ENCODE data around the gene PRKD1.

The PRKD1 gene

DNA sequence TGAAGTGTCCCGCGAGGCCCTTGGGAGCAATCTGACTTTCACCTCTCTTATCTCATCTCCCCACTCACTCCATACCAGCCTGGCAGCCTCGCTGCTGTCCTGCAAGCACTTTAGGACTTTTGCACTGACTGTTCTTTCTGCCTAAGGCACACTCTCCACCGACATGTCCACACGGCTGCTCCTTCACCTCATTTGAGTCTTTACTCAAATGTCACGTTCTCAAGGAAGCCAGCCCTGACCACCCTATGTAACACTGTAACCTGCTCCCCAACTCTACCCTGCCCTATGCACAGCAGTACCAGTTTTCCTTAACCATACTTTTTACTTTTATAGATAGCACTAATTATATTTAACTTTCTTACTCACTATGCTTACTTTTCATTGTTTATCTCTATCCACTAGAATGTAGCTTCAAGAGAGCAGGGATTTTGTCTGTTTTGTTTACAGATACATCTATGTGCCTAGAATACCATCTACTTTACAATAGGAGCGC lies 32.0 kb downstream of the PRKD1 start:
- Histone ChIP-seq H3K27ac (ENCODE audit: low read depth, low read length) (no peak overlapping the region), H3F3A (ENCODE audit: control insufficient read depth, insufficient read depth) (no peaks in the 10 kb centered on the region), H3K79me2 (ENCODE audit: control insufficient read depth, low read length) (no peaks in the 10 kb centered on the region), H3K4me1 (ENCODE audit: control insufficient read depth, low read length) (no peaks in the 10 kb centered on the region), H3K27me3 (ENCODE audit: control insufficient read depth, low read length) (no peaks in the 10 kb centered on the region), H3K9me2 (replicated peaks; ENCODE audit: control insufficient read depth, low read length) (no peaks in the 10 kb centered on the region), H3K4me3 (ENCODE audit: low read length) (no peak overlapping the region), H3K9me3 (ENCODE audit: control insufficient read depth, insufficient read depth, low read length) (no peaks in the 10 kb centered on the region), H4K20me1 (ENCODE audit: control insufficient read depth, insufficient read depth, low read depth, low read length) (no peaks in the 10 kb centered on the region), H3K4me2 (ENCODE audit: low read length) (no peak overlapping the region), H3K36me3 (ENCODE audit: control insufficient read depth, low read length) (no peaks in the 10 kb centered on the region)
- no peak for TF ChIP-seq EZH2phosphoT487 (IDR thresholded peaks at IDR 0.05; ENCODE audit: borderline replicate concordance, low read length)
- TF ChIP-seq, protein P1, sequence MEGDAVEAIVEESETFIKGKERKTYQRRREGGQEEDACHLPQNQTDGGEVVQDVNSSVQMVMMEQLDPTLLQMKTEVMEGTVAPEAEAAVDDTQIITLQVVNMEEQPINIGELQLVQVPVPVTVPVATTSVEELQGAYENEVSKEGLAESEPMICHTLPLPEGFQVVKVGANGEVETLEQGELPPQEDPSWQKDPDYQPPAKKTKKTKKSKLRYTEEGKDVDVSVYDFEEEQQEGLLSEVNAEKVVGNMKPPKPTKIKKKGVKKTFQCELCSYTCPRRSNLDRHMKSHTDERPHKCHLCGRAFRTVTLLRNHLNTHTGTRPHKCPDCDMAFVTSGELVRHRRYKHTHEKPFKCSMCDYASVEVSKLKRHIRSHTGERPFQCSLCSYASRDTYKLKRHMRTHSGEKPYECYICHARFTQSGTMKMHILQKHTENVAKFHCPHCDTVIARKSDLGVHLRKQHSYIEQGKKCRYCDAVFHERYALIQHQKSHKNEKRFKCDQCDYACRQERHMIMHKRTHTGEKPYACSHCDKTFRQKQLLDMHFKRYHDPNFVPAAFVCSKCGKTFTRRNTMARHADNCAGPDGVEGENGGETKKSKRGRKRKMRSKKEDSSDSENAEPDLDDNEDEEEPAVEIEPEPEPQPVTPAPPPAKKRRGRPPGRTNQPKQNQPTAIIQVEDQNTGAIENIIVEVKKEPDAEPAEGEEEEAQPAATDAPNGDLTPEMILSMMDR (IDR thresholded peaks at IDR 0.05; ENCODE audit: low read depth, low read length, poor library complexity, severe bottlenecking): no peak

- no peak for TF ChIP-seq EZH2phosphoT487 (IDR thresholded peaks at IDR 0.05; ENCODE audit: borderline replicate concordance, low read length)
- TF ChIP-seq, protein P1 (IDR thresholded peaks at IDR 0.05; ENCODE audit: low read depth, low read length, poor library complexity, severe bottlenecking): no peak
- Histone ChIP-seq H3K27ac (ENCODE audit: low read depth, low read length) (no peak overlapping the region), H3K9me2 (replicated peaks; ENCODE audit: control insufficient read depth, low read length) (no peaks in the 10 kb centered on the region), H4K20me1 (ENCODE audit: control insufficient read depth, insufficient read depth, low read depth, low read length) (no peaks in the 10 kb centered on the region), H3K4me3 (ENCODE audit: low read length) (no peak overlapping the region), H3K27me3 (ENCODE audit: control insufficient read depth, low read length) (no peaks in the 10 kb centered on the region), H3K9me3 (ENCODE audit: control insufficient read depth, insufficient read depth, low read length) (no peaks in the 10 kb centered on the region), H3K4me1 (ENCODE audit: control insufficient read depth, low read length) (no peaks in the 10 kb centered on the region), H3K4me2 (ENCODE audit: low read length) (no peak overlapping the region), H3F3A (ENCODE audit: control insufficient read depth, insufficient read depth) (no peaks in the 10 kb centered on the region), H3K36me3 (ENCODE audit: control insufficient read depth, low read length) (no peaks in the 10 kb centered on the region), H3K79me2 (ENCODE audit: control insufficient read depth, low read length) (no peaks in the 10 kb centered on the region)
Observed at GRCh38 chr14:29893989-29894388, 33.7 kb downstream of the PRKD1 start.

- Histone ChIP-seq H4K20me1 (ENCODE audit: control insufficient read depth, insufficient read depth, low read depth, low read length) (no peaks in the 10 kb centered on the region), H3K27me3 (ENCODE audit: control insufficient read depth, low read length) (no peaks in the 10 kb centered on the region), H3F3A (ENCODE audit: control insufficient read depth, insufficient read depth) (no peaks in the 10 kb centered on the region), H3K9me3 (ENCODE audit: control insufficient read depth, insufficient read depth, low read length) (no peaks in the 10 kb centered on the region), H3K79me2 (ENCODE audit: control insufficient read depth, low read length) (no peaks in the 10 kb centered on the region), H3K9me2 (replicated peaks; ENCODE audit: control insufficient read depth, low read length) (no peaks in the 10 kb centered on the region), H3K36me3 (ENCODE audit: control insufficient read depth, low read length) (no peaks in the 10 kb centered on the region), H3K4me3 (ENCODE audit: low read length) (no peak overlapping the region), H3K4me1 (ENCODE audit: control insufficient read depth, low read length) (no peaks in the 10 kb centered on the region), H3K27ac (ENCODE audit: low read depth, low read length) (no peak overlapping the region), H3K4me2 (ENCODE audit: low read length) (no peak overlapping the region)
- TF ChIP-seq, protein P1 (IDR thresholded peaks at IDR 0.05; ENCODE audit: low read depth, low read length, poor library complexity, severe bottlenecking): no peak
- no peak for TF ChIP-seq EZH2phosphoT487 (IDR thresholded peaks at IDR 0.05; ENCODE audit: borderline replicate concordance, low read length)
Observed at GRCh38 chr14:29892327-29892726, 35.3 kb downstream of the PRKD1 start.
